IMR-90 (cell line): ENCODE data around the gene TPO.

ENCODE experiments used
- BHLHE40 ChIP-seq: fragments of 150-350 bp; IDR thresholded peaks from 2 replicates; pipeline ENCODE4 v1.6.1; 2016; ENCODE audit warnings: mild to moderate bottlenecking, low read depth, low read length
- CEBPB ChIP-seq: IDR thresholded peaks from 2 replicates; pipeline ENCODE4 v1.6.1; 2012; ENCODE audit warnings: low read depth, low read length, improper control_type of control experiment
- CHD1 ChIP-seq: IDR thresholded peaks from 2 replicates; pipeline ENCODE4 v1.6.1; 2012; ENCODE audit warnings: low read depth, low read length, improper control_type of control experiment
- CTCF ChIP-seq: conservative IDR thresholded peaks from 2 replicates; pipeline ENCODE4 v1.5.1; 2012; ENCODE audit warnings: mild to moderate bottlenecking, low read depth, low read length, improper control_type of control experiment
- ELK1 ChIP-seq: fragments of 150-350 bp; IDR thresholded peaks from 2 replicates; pipeline ENCODE4 v1.6.1; 2016; ENCODE audit warnings: low read depth, mild to moderate bottlenecking, low read length, moderate library complexity, borderline replicate concordance
- MAFK ChIP-seq: IDR thresholded peaks from 2 replicates; pipeline ENCODE4 v1.6.1; 2012; ENCODE audit warnings: low read depth, low read length, improper control_type of control experiment
- MAZ ChIP-seq: IDR thresholded peaks from 2 replicates; pipeline ENCODE4 v1.6.1; 2012; ENCODE audit warnings: low read depth, mild to moderate bottlenecking, low read length, improper control_type of control experiment, moderate library complexity, borderline replicate concordance
- POLR2A ChIP-seq: IDR thresholded peaks from 2 replicates; pipeline ENCODE4 v1.6.1; 2012; ENCODE audit warnings: mild to moderate bottlenecking, low read depth, low read length
- RAD21 ChIP-seq: IDR thresholded peaks from 2 replicates; pipeline ENCODE4 v1.6.1; 2012; ENCODE audit warnings: low read length, improper control_type of control experiment
- RCOR1 ChIP-seq: IDR thresholded peaks from 2 replicates; pipeline ENCODE4 v1.6.1; 2012; ENCODE audit warnings: mild to moderate bottlenecking, low read length, improper control_type of control experiment; ENCODE audit not compliant: insufficient replicate concordance
- RFX5 ChIP-seq: IDR thresholded peaks from 2 replicates; pipeline ENCODE4 v1.8.0; 2012; ENCODE audit warnings: low read depth, mild to moderate bottlenecking, low read length, moderate library complexity
- SMC3 ChIP-seq: fragments of 150-350 bp; IDR thresholded peaks from 2 replicates; pipeline ENCODE4 v1.6.1; 2016; ENCODE audit warnings: low read depth, mild to moderate bottlenecking, antibody characterized with exemption, low read length, moderate library complexity
- TF ChIP-seq, protein P1 (sequence below): fragments of 150-350 bp; IDR thresholded peaks from 2 replicates; pipeline ENCODE4 v1.6.1; 2017; ENCODE audit warnings: mild to moderate bottlenecking, antibody characterized with exemption, low read length, low read depth

DNA sequence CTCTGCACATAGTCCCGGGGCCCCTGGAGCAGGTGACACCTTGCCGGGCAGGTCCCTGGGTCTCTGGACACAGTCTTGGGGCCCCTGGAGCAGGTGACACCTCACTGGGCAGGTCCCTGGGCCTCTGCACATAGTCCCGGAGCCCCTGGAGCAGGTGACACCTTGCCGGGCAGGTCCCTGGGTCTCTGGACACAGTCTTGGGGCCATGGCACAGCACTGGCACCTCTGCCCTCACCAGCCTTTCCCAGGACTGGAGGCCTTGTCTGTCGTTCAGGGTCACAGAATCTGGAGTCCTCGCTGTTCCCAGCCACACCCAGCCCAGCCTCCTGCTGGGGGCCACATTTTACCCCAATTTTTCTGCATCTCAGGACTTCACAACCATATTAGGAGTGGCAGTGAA, 2.2 kb downstream of the TPO start:
- TF ChIP-seq CTCF (no peak), POLR2A (no peak), RFX5 (no peak), MAZ (no peak), BHLHE40 (no peak), CHD1 (no peak), ELK1 (no peak), CEBPB (no peak), RAD21 (no peak), RCOR1 (no peak), MAFK (no peak), SMC3 (no peak)
- TF ChIP-seq, protein P1, sequence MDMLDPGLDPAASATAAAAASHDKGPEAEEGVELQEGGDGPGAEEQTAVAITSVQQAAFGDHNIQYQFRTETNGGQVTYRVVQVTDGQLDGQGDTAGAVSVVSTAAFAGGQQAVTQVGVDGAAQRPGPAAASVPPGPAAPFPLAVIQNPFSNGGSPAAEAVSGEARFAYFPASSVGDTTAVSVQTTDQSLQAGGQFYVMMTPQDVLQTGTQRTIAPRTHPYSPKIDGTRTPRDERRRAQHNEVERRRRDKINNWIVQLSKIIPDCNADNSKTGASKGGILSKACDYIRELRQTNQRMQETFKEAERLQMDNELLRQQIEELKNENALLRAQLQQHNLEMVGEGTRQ = no peak
